ENCODE results near the gene SLC39A5.

DNA sequence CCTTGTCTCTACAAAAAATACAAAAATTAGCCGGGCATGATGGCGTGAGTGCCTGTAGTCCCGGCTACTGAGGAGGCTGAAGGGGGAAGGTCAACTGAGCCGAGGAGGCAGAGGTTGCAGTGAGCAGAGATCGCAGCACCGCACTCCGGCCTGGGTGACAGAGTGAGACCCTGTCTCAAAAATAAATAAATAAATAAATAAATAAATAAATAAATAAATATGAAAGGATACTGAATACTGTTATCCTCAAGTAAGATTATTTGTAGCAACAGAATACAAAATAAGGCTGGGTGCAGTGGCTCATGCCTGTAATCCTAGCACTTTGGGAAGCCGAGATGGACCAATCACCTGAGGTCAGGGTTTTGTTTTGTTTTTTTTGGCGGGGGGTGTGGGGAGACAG is 10.0 kb upstream of the SLC39A5 start:
- TF ChIP-seq, protein P1, sequence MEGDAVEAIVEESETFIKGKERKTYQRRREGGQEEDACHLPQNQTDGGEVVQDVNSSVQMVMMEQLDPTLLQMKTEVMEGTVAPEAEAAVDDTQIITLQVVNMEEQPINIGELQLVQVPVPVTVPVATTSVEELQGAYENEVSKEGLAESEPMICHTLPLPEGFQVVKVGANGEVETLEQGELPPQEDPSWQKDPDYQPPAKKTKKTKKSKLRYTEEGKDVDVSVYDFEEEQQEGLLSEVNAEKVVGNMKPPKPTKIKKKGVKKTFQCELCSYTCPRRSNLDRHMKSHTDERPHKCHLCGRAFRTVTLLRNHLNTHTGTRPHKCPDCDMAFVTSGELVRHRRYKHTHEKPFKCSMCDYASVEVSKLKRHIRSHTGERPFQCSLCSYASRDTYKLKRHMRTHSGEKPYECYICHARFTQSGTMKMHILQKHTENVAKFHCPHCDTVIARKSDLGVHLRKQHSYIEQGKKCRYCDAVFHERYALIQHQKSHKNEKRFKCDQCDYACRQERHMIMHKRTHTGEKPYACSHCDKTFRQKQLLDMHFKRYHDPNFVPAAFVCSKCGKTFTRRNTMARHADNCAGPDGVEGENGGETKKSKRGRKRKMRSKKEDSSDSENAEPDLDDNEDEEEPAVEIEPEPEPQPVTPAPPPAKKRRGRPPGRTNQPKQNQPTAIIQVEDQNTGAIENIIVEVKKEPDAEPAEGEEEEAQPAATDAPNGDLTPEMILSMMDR (conservative IDR thresholded peaks at IDR 0.05; ENCODE audit: low read length) = no peak
- TF ChIP-seq EZH2phosphoT487 (IDR thresholded peaks at IDR 0.05; ENCODE audit: borderline replicate concordance, low read depth, low read length) = no peak
